ENCODE measurements around the gene HMGB1. TPM values are rescaled to one million over a fixed set of nuclear protein-coding genes. Genes with fewer than 3 reads are reported as not detected.

HMGB1 gene
- total and polyA plus RNA-seq, 2 of the 4 experiments (the other 2 are of a cell fraction), result 185 to 276 TPM

DNA sequence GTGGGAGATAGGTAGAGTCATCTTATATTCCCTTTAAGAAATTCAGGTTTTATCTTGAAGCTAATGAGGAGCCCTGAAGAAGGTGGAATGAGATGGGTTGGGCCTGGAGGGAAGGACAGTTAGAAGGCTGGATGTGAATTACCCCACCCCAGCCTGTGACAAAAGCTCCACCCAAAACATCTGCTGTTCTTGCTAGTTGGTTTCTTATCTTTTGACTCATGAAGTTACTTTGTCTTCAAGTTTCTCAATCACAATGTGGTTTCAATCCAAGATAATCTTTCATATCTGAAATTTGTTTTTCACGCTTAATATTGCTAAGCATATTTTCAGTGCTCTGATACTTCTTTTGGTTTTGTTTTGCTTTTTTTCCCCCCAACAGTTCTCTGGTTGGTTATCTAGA, 38.3 kb upstream of the HMGB1 start:
- Histone ChIP-seq H3K9ac (ENCODE audit: low read depth, low read length) (no peak overlapping the region), H3K4me1 (ENCODE audit: control insufficient read depth, insufficient read depth, low read length) (no peaks in the 10 kb centered on the region), H4K5ac (ENCODE audit: low read depth, low read length) (no peak overlapping the region), H3K9me3 (ENCODE audit: control insufficient read depth, insufficient read depth, low read length) (no peaks in the 10 kb centered on the region), H3K79me1 (ENCODE audit: low read depth in 1 of 2, low read length in 2 of 2) (no peaks in the 10 kb centered on the region), H3K18ac (ENCODE audit: low read depth, low read length) (no peak overlapping the region), H2BK5ac (ENCODE audit: low read depth, low read length, poor library complexity, severe bottlenecking) (no peak overlapping the region), H3K23ac (ENCODE audit: low read depth, low read length) (no peak overlapping the region), H3K9me1 (ENCODE audit: insufficient read depth, low read length) (no peaks in the 10 kb centered on the region; the same call in 1 of the 2 replicates), H4K8ac (ENCODE audit: low read depth in 2 of 2, low read length in 2 of 2) (no peak overlapping the region), H4K91ac (ENCODE audit: insufficient read depth, low read depth, low read length) (no peak overlapping the region), H3K4me3 (ENCODE audit: insufficient read depth, low read depth, low read length) (no peak overlapping the region), H2BK120ac (ENCODE audit: low read depth, low read length) (no peak overlapping the region), H3K56ac (ENCODE audit: extremely low read depth, insufficient read depth, low read length) (no peak overlapping the region), H2BK20ac (ENCODE audit: low read depth, low read length) (no peak overlapping the region), H3K4ac (ENCODE audit: low read depth, low read length) (no peak overlapping the region), H4K20me1 (ENCODE audit: insufficient read depth, low read length) (no peaks in the 10 kb centered on the region), H3K4me2 (ENCODE audit: low read depth, low read length) (no peak overlapping the region), H3K36me3 (ENCODE audit: control insufficient read depth, insufficient read depth, low read length) (no peaks in the 10 kb centered on the region), H3K27me3 (ENCODE audit: control insufficient read depth, insufficient read depth, low read length) (no peaks in the 10 kb centered on the region), H2AK5ac (ENCODE audit: low read depth, low read length) (no peak overlapping the region), H3K14ac (replicated peaks; ENCODE audit: low read depth, low read length) (no peak overlapping the region), H3K27ac (ENCODE audit: insufficient read depth, low read length) (no peak overlapping the region), H2AFZ (replicated peaks; ENCODE audit: low read length, poor library complexity) (no peak overlapping the region), H2BK15ac (ENCODE audit: low read depth, low read length) (no peak overlapping the region), H2AK9ac (replicated peaks; ENCODE audit: low read depth, low read length, poor library complexity) (no peak overlapping the region)
- DNase-seq (peak; percentile 31), ATAC-seq (ENCODE audit: low read depth) (no peak)
- in situ Hi-C loops (cut with MboI; ENCODE audit: low sequenced_read_pairs), result no loop called here
- no TSS peak for BruUV-seq (replicated peaks)
- intact Hi-C loops (cut with micrococcal nuclease), result no loop called here
- no CpG with 5 or more reads among the region's 1 CpG for WGBS, 2 experiments (ENCODE audit: extremely low coverage in 2 of 2, insufficient read length in 1 of 2)
- TF ChIP-seq RCOR1 (IDR thresholded peaks at IDR 0.05; ENCODE audit: insufficient replicate concordance, low read length) (no peak), POLR2A (IDR thresholded peaks at IDR 0.05; ENCODE audit: low read depth, low read length) (no peak), CHD1 (IDR thresholded peaks at IDR 0.05; ENCODE audit: low read depth, low read length) (no peak), MAFK (IDR thresholded peaks at IDR 0.05; ENCODE audit: low read depth, low read length) (no peak), RAD21 (IDR thresholded peaks at IDR 0.05; ENCODE audit: low read length) (no peak), BHLHE40 (IDR thresholded peaks at IDR 0.05; ENCODE audit: low read depth, low read length) (no peak), MXI1 (IDR thresholded peaks at IDR 0.05; ENCODE audit: borderline replicate concordance, low read depth, low read length) (no peak), NFE2L2 (IDR thresholded peaks at IDR 0.05; ENCODE audit: low read depth, low read length) (no peak)
- TF ChIP-seq, protein P1, sequence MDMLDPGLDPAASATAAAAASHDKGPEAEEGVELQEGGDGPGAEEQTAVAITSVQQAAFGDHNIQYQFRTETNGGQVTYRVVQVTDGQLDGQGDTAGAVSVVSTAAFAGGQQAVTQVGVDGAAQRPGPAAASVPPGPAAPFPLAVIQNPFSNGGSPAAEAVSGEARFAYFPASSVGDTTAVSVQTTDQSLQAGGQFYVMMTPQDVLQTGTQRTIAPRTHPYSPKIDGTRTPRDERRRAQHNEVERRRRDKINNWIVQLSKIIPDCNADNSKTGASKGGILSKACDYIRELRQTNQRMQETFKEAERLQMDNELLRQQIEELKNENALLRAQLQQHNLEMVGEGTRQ (IDR thresholded peaks at IDR 0.05; ENCODE audit: low read depth, low read length), result no peak
- ChIA-PET CTCF (no interaction called here), POLR2A (ENCODE audit: unreplicated experiment) (interaction anchor here (0.7 kb wide), 1 partner anchor 384 kb away, joined by 3 read pairs; no protein-coding TSS in a partner anchor)
- dilution Hi-C loops (cut with HindIII; ENCODE audit: low sequenced_read_pairs, unreplicated experiment), result no loop called here
